ENCODE measurements around the gene SEC24B. TPM values are rescaled to one million over a fixed set of nuclear protein-coding genes. Genes with fewer than 3 reads are reported as not detected.

The SEC24B gene
- total RNA-seq, 1 experiment from 2014 or later: 39.3 TPM

- Histone ChIP-seq H3K27ac (ENCODE audit: low read depth, low read length, poor library complexity, severe bottlenecking) (no peak overlapping the region), H3K36me3 (ENCODE audit: insufficient read depth, low read length, poor library complexity, severe bottlenecking) (no peaks in the 10 kb centered on the region), H3K27me3 (replicated peaks; ENCODE audit: insufficient read depth, low read depth, low read length, poor library complexity) (no peaks in the 10 kb centered on the region), H3K4me3 (ENCODE audit: low read depth, low read length, poor library complexity, severe bottlenecking) (no peak overlapping the region), H3K9me3 (ENCODE audit: low read depth, low read length, poor library complexity, severe bottlenecking) (no peaks in the 10 kb centered on the region), H3K4me1 (ENCODE audit: insufficient read depth, low read length, poor library complexity, severe bottlenecking) (peaks cover 21% of the 10 kb centered on the region)
- DNase-seq (ENCODE audit: low spot score): peak; percentile 53
- no TSS peak for BruUV-seq (replicated peaks)
- CTCF ChIA-PET: interaction anchor here (1.1 kb wide), 1 partner anchor 396 kb away, joined by 3 read pairs; no protein-coding TSS in a partner anchor
- TF ChIP-seq CTCF (conservative IDR thresholded peaks at IDR 0.05; ENCODE audit: low read depth, low read length) (no peak), EZH2 (IDR thresholded peaks at IDR 0.05; ENCODE audit: borderline replicate concordance, low read depth, low read length, poor library complexity, severe bottlenecking) (no peak)
- intact Hi-C loops (cut with micrococcal nuclease; ENCODE audit: unreplicated experiment): loop anchor here (5.0 kb wide), 1 partner anchor 576 kb away; no protein-coding TSS in a partner anchor
- POLR2A ChIA-PET (ENCODE audit: low non-redundant PET): no interaction called here
Observed at GRCh38 chr4:109408711-109409110, 24.9 kb upstream of the SEC24B start.

GRCh38 chr4:109410226-109410625 is 23.4 kb upstream of the SEC24B start:
- Histone ChIP-seq H3K27ac (ENCODE audit: low read depth, low read length, poor library complexity, severe bottlenecking) (no peak overlapping the region), H3K27me3 (replicated peaks; ENCODE audit: insufficient read depth, low read depth, low read length, poor library complexity) (no peaks in the 10 kb centered on the region), H3K4me3 (ENCODE audit: low read depth, low read length, poor library complexity, severe bottlenecking) (no peak overlapping the region), H3K9me3 (ENCODE audit: low read depth, low read length, poor library complexity, severe bottlenecking) (no peaks in the 10 kb centered on the region), H3K36me3 (ENCODE audit: insufficient read depth, low read length, poor library complexity, severe bottlenecking) (no peaks in the 10 kb centered on the region), H3K4me1 (ENCODE audit: insufficient read depth, low read length, poor library complexity, severe bottlenecking) (peaks cover 21% of the 10 kb centered on the region)
- no peak for DNase-seq (ENCODE audit: low spot score)
- ChIA-PET CTCF (no interaction called here), POLR2A (ENCODE audit: low non-redundant PET) (interaction anchor here (0.7 kb wide), 1 partner anchor 759 kb away, joined by 6 read pairs; no protein-coding TSS in a partner anchor)
- BruUV-seq (replicated peaks): no TSS peak
- TF ChIP-seq EZH2 (IDR thresholded peaks at IDR 0.05; ENCODE audit: borderline replicate concordance, low read depth, low read length, poor library complexity, severe bottlenecking) (no peak), CTCF (conservative IDR thresholded peaks at IDR 0.05; ENCODE audit: low read depth, low read length) (no peak)
- intact Hi-C loops (cut with micrococcal nuclease; ENCODE audit: unreplicated experiment): no loop called here

GRCh38 chr4:109410776-109411175 is 22.8 kb upstream of the SEC24B start:
- Histone ChIP-seq H3K27me3 (replicated peaks; ENCODE audit: insufficient read depth, low read depth, low read length, poor library complexity) (no peaks in the 10 kb centered on the region), H3K4me3 (ENCODE audit: low read depth, low read length, poor library complexity, severe bottlenecking) (no peak overlapping the region), H3K27ac (ENCODE audit: low read depth, low read length, poor library complexity, severe bottlenecking) (no peak overlapping the region), H3K4me1 (ENCODE audit: insufficient read depth, low read length, poor library complexity, severe bottlenecking) (peaks cover 21% of the 10 kb centered on the region), H3K9me3 (ENCODE audit: low read depth, low read length, poor library complexity, severe bottlenecking) (no peaks in the 10 kb centered on the region), H3K36me3 (ENCODE audit: insufficient read depth, low read length, poor library complexity, severe bottlenecking) (no peaks in the 10 kb centered on the region)
- no TSS peak for BruUV-seq (replicated peaks)
- ChIA-PET CTCF (no interaction called here), POLR2A (ENCODE audit: low non-redundant PET) (interaction anchor here (0.7 kb wide), 1 partner anchor 760 kb away, joined by 6 read pairs; no protein-coding TSS in a partner anchor)
- no peak for DNase-seq (ENCODE audit: low spot score)
- TF ChIP-seq EZH2 (IDR thresholded peaks at IDR 0.05; ENCODE audit: borderline replicate concordance, low read depth, low read length, poor library complexity, severe bottlenecking): no peak
- TF ChIP-seq CTCF (conservative IDR thresholded peaks at IDR 0.05; ENCODE audit: low read depth, low read length): no peak
- intact Hi-C loops (cut with micrococcal nuclease; ENCODE audit: unreplicated experiment): no loop called here
